HG03378 (cell line): ENCODE results near the gene CERK.

ENCODE experiments used
- ATAC-seq: cut with Tn5 transposase; IDR thresholded peaks from one replicate; pipeline ENCODE4 v1.9.1; 2021; ENCODE audit warnings: mild to moderate bottlenecking, moderate library complexity; ENCODE audit not compliant: unreplicated experiment

Gene CERK

GRCh38 chr22:46703996-46704370, 34.1 kb downstream of the CERK start:
- ATAC-seq: no peak

- ATAC-seq: no peak
Observed at GRCh38 chr22:46703171-46703995, 34.7 kb downstream of the CERK start.

GRCh38 chr22:46701262-46701661, 36.8 kb downstream of the CERK start:
- ATAC-seq: no peak

- no peak for ATAC-seq
Observed at GRCh38 chr22:46699091-46699490, 39.0 kb downstream of the CERK start.

- no peak for ATAC-seq
Observed at GRCh38 chr22:46697811-46698515, 40.1 kb downstream of the CERK start.

GRCh38 chr22:46696614-46697013, 41.4 kb downstream of the CERK start:
- no peak for ATAC-seq

GRCh38 chr22:46696229-46696518, 41.9 kb downstream of the CERK start:
- no peak for ATAC-seq

- no peak for ATAC-seq
Observed at GRCh38 chr22:46695346-46696228, 42.5 kb downstream of the CERK start.

GRCh38 chr22:46694416-46695170, 43.5 kb downstream of the CERK start:
- ATAC-seq: no peak

- no peak for ATAC-seq
Observed at GRCh38 chr22:46693634-46694415, 44.2 kb downstream of the CERK start.

GRCh38 chr22:46691571-46691970, 46.5 kb downstream of the CERK start:
- ATAC-seq: no peak

- no peak for ATAC-seq
Observed at GRCh38 chr22:46690146-46690545, 47.9 kb downstream of the CERK start.

- no peak for ATAC-seq
Observed at GRCh38 chr22:46688949-46689348, 49.1 kb downstream of the CERK start.

- no peak for ATAC-seq
Observed at GRCh38 chr22:46687460-46687859, 50.6 kb downstream of the CERK start.

GRCh38 chr22:46687048-46687444, 51.0 kb downstream of the CERK start:
- ATAC-seq: no peak

- no peak for ATAC-seq
Observed at GRCh38 chr22:46686221-46687047, 51.6 kb downstream of the CERK start.

- ATAC-seq: peak; percentile 59
Observed at GRCh38 chr22:46684706-46685105, 53.3 kb downstream of the CERK start.

GRCh38 chr22:46682011-46682731, 55.9 kb downstream of the CERK start:
- ATAC-seq: no peak

- ATAC-seq: no peak
Observed at GRCh38 chr22:46681010-46681409, 57.0 kb downstream of the CERK start.
